HG02759 (cell line): Measurements from ENCODE around the gene CNN2.
A peak's percentile ranks its signal among the peaks of the same experiment; 100 is the strongest.

Source experiments
- ATAC-seq: cut with Tn5 transposase; IDR thresholded peaks from one replicate; pipeline ENCODE4 v1.9.1; 2021; ENCODE audit warnings: mild to moderate bottlenecking, moderate library complexity; ENCODE audit not compliant: unreplicated experiment

CNN2 gene

DNA sequence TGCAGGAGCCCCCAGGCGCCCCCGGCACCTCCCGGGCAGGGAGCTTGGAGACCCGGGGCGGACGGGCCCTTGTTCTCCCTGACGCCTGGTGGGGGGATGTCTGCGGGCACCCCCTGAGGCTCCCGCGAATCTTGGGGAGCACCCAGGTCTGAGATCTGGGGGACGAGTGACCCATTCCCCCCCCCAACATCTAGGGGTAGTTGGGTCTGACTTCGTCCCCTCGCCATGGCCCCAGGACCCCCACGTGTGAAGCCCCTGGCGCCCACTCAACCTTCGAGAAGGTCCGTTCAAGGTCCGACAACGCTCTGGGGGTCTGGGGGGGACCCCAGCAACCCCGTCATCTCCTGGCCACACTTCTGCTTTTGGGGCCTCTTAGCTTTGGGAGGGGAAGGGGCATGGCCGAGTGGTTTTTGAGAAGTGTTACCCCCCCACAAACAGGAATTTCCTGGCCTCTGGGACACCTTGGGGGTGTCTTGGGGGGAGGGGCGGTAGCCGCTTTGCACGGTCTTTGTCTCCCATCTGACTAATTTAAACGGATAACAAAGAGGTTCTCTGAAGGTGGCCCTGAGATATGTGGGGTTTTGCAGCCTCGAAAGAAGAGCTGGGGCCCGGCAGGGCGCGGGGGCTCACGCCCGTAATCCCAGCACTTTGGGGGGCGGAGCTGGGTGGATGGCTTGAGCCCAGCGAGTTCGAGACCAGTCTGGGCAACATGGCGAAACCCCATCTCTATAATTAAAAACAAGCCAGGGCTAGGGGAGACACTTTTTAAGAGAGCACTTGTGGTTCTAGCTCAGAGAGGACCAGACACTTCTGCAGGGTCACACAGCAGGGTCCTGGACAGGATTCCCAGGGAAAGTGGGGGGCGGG, 608 bp downstream of the CNN2 start:
- ATAC-seq, result peak; percentile 25

DNA sequence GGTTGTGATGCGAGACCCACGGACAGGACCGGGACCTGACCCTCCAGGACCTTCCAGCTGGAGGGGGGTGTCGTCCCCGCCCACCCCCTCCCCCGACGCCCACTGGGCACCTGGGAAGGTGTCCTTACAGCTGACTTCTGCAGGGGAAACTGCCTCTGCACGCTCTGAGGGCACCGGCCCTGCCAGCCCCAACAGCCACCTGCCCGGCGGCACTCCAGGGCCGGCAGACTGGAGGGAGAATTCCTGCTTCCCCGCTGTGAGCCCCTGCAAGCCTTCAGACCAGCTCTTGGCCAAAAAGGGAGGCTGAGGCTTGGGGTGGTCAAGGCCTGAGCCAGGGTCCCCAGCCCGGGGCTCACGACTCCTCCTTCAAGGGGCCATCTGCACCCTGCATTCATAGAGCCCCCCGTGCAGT, 1.2 kb downstream of the CNN2 start:
- no peak for ATAC-seq

DNA sequence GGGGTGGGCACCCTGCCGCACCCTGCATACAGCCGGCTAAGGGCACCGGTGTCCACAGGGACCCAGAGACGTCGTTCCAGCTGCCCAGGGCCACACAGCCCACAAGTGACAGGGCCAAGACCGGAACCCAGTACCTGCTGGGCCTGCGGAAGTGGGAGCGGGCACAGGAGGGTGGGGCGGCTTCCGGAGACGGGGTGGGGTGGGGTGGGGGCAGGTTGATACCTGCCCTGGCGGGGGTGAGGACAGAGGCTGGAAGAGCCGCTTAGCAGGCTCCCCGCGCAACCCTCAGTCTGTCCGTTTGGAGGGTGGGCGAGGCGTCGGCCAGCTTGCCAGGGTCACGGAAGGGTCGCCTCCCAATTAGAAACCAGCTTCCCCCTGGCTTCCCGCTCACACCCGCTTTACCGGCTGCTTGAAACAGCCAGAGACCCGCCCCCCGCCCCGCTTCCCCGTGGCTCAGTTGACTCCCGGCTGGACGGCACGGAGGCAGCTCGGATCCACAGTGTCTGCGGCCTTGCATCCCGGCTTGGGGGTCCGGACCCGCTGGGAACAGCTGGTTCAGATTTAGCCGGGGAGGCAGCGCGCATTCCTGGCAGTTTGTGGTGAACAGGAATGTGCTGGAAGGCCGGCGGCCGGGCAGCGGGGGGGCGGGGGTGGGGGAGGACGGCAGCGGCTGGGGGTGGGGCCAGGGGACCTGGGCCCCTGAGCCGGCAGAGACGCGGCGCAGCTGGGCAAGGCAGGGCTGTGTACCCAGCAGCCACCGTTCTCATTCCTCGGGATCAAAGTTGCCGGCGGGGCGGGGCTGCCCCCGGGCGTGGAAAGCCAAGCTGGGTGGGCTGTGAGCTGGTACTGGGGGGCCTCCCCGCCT, 1.9 kb downstream of the CNN2 start:
- ATAC-seq, result no peak

DNA sequence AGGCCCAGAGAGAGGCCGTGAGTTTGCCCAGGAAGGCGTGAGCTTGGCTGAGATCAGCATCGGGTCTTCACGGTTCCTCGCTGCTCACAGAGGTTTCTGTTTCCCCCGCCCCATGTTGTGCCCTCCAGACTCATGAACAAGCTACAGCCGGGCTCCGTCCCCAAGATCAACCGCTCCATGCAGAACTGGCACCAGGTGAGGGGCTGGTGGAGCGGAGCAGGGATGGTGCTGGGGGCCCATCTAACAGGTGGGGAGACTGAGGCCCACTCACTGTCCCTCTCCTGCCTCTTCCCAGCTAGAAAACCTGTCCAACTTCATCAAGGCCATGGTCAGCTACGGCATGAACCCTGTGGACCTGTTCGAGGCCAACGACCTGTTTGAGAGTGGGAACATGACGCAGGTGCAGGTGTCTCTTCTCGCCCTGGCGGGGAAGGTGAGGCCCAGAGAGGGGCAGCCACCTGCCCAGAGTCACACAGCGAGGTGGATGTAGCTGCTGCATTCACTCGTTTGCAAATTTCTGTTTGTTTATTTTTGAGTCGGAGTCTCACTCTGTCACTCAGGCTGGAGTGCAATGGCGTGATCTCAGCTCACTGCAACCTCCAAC, 6.0 kb downstream of the CNN2 start:
- ATAC-seq, result no peak

DNA sequence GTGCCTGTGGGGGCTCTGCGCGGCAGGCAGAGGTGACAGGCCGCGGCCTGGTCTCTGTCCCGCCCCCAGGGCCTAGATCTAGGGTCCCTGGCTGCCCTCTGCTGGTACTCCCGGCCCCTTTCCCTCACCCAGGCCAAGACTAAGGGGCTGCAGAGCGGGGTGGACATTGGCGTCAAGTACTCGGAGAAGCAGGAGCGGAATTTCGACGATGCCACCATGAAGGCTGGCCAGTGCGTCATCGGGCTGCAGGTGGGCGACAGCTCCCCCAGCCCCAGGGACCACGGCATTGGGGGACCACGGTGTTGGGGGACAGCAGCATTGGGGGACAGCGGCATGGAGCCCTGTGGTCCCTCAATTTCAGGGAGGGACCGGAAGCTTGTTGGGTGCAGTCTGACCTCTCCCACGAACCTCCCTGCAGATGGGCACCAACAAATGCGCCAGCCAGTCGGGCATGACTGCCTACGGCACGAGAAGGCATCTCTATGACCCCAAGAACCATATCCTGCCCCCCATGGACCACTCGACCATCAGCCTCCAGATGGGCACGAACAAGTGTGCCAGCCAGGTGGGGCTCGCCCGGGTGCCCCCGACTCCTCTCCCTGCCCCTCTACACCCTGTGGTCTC, 9.7 kb downstream of the CNN2 start:
- no peak for ATAC-seq

DNA sequence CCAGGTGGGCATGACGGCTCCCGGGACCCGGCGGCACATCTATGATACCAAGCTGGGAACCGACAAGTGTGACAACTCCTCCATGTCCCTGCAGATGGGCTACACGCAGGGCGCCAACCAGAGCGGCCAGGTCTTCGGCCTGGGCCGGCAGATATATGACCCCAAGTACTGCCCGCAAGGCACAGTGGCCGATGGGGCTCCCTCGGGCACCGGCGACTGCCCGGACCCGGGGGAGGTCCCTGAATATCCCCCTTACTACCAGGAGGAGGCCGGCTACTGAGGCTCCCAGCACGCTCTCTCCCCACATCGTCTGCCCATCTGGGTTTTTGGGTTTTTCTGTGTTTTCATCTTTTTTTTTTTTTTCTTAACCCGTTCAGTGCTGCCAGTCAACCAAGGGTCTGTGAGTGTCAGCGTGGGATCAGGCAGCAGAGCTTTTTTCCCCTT, 11.2 kb downstream of the CNN2 start:
- peak; percentile 2 for ATAC-seq

DNA sequence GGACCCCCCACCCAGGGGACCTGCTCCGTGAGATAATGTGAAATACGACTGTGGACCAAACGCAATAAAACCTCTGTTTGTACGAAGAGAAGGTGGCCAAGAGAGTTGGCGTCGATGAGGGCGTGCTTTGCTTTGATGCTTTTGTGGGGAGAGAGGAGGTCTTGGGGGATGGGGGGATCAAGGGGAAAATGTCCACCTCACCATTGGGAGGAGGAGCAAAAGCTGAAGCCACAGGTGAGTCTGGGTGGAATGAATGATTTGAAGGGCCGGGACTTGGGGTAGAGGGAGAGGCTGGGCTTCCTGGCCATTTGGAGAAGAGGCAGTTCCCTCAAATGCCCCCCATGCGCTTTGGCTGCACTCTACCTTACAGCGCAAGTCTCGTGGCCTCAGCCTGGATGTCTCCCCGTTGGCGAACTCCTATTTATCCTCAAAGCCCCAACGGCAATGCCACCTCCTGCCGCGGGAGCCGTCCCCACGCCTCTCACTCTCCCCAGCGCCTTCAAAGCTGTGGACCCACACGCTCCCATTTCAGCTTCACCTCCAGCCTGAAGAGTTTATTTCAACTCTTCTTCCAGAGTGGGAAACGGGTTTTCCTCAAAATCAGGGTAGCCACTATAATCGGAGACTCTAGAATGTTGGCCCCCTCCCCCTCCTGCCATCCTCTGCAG, 12.7 kb downstream of the CNN2 start:
- ATAC-seq, result no peak

DNA sequence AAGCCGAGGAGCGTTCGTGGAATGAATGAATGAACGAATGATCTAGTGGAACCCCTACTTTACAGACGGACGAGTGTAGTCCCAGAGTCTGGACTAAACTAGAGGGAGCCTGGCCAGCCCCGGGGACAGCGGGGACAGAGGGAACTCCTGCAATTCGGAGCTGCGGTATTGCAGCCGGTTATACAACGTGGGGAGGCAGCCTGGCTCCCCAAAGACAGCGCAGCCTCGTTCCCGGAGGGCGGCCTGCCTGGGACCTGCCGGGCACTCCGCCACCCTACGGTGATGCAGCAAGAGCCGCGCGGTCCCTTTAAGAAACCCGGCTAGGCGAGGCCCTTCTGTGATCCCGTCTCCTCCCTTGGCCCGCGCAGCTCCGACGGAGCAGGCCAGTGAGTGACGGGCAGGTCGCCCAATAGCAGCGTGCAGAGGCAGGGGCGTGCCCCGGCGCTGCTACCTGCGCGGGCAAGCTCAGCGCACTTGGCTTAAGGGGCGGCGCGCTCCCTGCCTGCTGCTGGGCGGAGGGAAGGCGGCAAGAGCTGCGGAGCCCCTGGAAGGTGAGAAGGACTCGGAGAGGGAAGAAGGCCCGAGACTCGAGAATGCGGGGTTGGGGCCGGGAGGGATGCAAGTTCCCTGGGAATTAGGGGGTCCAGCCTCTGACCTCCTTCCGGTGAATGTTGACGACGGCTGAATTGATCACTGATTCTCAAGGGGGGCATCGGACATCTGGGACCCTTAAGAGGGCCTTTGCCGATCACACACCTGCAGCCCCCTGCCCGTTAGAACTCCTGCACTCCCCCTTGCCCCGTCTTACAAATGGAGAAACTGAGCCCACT, 13.5 kb downstream of the CNN2 start, which contains the start of gene ABCA7:
Gene ABCA7 (plus strand): TSS at position 462 of the 830 bp plus-strand sequence. CDS start 1,255 bp downstream, outside the sequence.
- ATAC-seq, result peak; percentile 81

DNA sequence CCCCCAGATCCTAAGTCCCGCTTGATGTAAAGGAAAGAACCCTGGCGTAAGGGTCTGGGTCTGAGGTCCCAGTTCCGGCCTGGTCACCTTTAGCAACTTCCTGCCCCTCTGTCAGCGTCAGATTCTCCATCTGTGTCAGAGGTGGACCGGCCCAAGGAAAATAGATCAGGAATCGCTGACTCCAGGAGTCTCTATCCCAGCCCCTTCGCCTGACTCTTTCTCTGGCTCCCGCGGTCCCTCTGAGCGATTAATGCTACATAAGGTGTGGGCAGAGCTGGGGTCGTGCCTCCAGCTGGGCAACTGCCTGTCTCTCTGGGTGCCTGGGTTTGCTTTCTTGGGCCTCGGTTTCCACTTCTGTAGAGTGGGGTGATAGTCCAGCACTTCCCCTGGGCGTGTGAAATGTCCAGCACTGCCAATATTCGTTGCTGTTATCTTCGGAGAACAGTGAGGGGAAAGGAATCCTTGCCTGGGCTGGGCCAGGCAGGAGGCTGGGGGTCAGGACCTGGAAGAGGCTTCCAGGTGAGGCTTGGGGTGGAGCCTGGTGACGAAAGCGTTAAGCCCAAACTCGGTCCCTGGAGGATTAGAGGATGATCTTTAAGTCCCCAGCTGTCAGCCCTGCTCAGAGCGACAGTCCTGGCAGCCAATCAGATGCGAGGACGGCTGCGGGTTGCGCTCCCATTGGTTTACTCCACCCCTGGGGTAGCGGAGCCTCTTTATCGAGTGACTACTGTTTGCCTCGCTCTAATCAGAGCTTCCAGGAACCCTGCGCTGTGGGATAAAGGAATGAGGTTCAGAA, 14.3 kb downstream of the CNN2 start:
- peak; percentile 36 for ATAC-seq

DNA sequence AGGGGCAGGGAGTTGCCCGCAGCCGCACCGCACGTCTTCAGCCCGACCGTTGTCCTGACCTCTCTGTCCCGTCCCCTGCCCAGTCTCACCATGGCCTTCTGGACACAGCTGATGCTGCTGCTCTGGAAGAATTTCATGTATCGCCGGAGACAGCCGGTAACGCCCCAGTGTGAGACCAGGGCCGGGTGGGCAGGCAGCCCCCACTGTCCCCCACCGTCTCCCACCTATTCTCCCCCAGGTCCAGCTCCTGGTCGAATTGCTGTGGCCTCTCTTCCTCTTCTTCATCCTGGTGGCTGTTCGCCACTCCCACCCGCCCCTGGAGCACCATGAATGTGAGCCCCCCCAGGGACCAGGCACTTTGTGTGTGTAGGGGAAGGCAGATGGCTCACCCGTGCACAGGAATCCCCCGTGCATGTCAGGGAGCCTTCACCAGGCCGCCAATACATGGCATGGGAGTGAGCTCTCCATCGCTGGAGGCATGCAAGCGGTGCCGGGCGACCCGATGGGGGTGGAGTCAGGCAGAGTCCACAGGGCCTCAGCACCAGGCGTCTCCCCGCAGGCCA, 14.9 kb downstream of the CNN2 start:
- no peak for ATAC-seq

DNA sequence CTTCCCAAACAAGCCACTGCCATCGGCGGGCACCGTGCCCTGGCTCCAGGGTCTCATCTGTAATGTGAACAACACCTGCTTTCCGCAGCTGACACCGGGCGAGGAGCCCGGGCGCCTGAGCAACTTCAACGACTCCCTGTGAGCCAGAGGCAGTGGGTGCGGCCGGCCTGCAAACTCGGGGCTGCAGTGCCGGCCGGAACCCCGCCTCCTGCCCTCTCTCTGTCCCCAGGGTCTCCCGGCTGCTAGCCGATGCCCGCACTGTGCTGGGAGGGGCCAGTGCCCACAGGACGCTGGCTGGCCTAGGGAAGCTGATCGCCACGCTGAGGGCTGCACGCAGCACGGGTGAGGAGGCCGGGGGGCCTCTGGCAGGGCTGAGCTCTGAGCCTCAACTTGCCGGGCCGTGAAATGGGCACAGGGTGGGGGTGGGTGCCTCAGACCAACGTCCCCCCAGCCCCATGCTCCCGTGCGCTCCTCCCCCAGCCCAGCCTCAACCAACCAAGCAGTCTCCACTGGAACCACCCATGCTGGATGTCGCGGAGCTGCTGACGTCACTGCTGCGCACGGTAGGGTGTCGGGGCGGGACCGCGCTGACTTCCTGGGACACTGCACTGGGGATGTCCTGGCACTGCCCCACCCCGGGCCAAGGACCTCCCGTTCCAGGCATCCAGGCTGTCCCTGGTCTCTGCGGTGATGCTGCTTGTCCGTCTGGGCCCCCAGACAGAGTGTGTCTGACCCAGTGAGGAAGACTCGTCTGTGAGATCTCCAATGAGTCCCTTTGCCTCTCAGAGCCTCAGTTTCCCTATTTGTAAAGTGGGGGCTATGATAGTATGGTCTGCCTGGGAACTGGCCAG, 15.7 kb downstream of the CNN2 start:
- ATAC-seq, result no peak

DNA sequence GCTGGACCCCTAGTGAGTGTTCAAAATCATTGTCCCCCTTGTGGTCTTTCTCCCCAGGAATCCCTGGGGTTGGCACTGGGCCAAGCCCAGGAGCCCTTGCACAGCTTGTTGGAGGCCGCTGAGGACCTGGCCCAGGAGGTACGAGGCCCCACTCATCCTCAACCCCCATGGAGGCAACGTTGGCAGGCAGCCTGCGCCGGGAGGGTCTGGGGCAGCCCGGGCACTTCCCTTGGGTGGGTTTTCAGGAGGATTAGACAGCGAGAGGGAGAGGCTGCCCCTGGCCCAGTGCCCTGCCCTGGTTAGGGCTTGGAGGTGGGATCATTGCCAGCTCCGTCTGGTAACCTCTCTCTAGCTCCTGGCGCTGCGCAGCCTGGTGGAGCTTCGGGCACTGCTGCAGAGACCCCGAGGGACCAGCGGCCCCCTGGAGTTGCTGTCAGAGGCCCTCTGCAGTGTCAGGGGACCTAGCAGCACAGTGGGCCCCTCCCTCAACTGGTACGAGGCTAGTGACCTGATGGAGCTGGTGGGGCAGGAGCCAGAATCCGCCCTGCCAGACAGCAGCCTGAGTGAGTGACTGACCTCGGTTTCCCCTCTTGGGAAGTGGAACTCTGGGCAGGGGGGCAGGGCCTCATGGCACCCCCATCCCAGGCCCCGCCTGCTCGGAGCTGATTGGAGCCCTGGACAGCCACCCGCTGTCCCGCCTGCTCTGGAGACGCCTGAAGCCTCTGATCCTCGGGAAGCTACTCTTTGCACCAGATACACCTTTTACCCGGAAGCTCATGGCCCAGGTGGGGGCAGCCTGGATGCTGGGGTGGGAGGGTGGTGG, 16.5 kb downstream of the CNN2 start:
- ATAC-seq, result no peak

DNA sequence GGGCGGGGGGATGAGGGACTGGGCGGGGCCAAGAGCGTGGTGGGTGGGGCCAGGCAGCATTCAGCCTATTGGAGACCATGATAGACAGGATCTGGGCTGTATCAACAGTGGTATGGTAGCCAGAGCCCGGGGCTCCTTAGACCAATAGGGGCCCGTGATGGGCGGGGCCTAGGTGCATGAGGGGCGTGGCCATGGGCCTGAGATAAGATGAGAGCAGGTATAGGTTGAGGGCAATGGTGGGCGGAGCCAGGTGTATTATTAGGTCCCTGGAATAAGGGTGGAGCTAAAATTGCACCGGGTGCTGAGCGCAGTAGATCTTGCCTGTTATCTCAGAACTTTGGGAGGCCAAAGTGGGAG, 18.8 kb downstream of the CNN2 start:
- no peak for ATAC-seq

DNA sequence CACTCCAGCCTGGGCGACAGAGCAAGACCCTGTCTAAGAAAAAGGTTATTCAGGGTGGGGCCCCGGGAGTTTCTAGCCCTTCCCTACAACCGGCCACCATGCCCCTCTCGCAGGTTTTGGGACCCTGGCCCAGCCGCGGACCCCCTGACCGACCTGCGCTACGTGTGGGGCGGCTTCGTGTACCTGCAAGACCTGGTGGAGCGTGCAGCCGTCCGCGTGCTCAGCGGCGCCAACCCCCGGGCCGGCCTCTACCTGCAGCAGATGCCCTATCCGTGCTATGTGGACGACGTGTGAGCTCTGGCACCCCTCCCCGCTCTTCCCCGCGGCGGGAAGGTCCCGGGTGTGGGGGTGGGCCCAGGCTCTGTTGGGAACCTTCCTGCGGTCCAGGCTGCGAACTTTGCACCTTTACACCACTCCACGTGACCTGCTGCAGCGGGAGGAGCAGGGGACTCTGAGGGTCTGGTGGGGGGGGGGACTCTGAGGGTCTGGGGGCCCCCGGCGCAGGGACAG, 19.8 kb downstream of the CNN2 start:
- ATAC-seq, result no peak

DNA sequence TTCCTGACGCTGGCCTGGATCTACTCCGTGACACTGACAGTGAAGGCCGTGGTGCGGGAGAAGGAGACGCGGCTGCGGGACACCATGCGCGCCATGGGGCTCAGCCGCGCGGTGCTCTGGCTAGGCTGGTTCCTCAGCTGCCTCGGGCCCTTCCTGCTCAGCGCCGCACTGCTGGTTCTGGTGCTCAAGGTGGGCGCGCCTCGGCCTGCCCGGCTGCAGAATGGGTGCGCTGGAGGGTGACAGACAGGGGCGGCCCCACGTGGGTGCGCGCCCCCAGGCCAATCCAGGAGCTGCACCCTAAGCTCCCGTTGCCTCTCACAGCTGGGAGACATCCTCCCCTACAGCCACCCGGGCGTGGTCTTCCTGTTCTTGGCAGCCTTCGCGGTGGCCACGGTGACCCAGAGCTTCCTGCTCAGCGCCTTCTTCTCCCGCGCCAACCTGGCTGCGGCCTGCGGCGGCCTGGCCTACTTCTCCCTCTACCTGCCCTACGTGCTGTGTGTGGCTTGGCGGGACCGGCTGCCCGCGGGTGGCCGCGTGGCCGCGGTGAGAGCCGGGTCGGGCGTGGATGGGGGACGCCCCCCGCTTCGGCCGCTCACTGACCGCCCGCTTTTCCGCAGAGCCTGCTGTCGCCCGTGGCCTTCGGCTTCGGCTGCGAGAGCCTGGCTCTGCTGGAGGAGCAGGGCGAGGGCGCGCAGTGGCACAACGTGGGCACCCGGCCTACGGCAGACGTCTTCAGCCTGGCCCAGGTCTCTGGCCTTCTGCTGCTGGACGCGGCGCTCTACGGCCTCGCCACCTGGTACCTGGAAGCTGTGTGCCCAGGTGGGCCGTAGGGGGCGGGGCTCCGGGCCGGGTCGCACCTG, 20.7 kb downstream of the CNN2 start:
- no peak for ATAC-seq
